GM18517 (cell line): ENCODE results near the gene COMMD3.
A peak's percentile ranks its signal among the peaks of the same experiment; 100 is the strongest.
"Not testable (repeated sequence)": the region's sequence is repeated elsewhere in the genome, so short reads cannot be mapped to it uniquely, and the experiment has no call there.

ENCODE experiments used
- ATAC-seq: cut with Tn5 transposase; IDR thresholded peaks from one replicate; pipeline ENCODE4 v1.9.1; 2021; ENCODE audit warnings: mild to moderate bottlenecking, moderate library complexity; ENCODE audit not compliant: unreplicated experiment

COMMD3 gene

GRCh38 chr10:22316286-22317075, at the start of gene COMMD3:
TSS of gene COMMD3 (plus strand) at chr10:22316388. CDS start at chr10:22316418, 30 bp downstream.
- peak; percentile 59 for ATAC-seq

DNA sequence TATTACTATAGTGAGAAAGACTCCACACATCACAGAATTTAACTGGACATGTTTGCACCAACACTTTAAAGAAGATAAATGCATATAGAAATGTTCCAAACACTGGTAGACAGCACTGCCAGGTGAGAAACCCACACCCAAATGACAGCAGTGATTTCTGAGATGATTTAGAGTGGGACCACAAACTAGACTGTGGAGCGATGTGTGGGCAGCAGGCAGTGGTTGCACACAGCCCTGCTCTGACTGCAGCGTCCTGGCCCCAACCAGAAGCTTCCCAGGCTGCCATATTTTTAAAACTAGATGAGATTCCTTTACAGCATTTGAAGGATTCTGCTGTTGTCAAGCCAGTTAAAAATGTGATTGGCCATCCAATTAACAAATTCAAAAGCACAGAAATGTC, 47.7 kb upstream of the COMMD3 start:
- ATAC-seq = no peak

DNA sequence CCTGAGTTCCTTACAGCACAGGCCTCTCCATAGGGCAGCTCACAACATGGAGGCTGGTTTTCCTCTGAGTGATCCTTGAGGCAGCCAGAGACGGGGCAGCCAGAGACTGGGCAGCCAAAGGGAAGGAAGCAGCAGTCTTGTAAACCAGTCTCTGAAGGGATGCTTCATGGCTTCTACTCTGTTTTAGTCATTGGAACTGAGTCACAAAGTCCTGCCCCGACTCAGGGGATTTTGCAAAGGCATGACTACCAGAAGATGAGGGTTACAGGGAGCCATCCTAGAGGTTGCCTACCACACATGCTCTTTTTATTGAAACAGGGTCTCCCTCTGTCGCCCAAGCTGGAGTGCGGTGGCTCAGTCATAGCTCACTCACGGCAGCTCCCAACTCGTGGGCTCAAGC, 44.4 kb upstream of the COMMD3 start:
- ATAC-seq = no peak

GRCh38 chr10:22278441-22278782, 37.8 kb upstream of the COMMD3 start:
- no peak for ATAC-seq

GRCh38 chr10:22280078-22280477, 36.1 kb upstream of the COMMD3 start:
- no peak for ATAC-seq

- ATAC-seq = no peak
Measured at GRCh38 chr10:22285130-22285529, 31.1 kb upstream of the COMMD3 start.

- ATAC-seq = no peak
Measured at GRCh38 chr10:22293747-22294404, 22.3 kb upstream of the COMMD3 start.

GRCh38 chr10:22294694-22295093, 21.5 kb upstream of the COMMD3 start:
- ATAC-seq = no peak

- no peak for ATAC-seq
Measured at GRCh38 chr10:22301193-22301592, 15.0 kb upstream of the COMMD3 start.

- ATAC-seq = no peak
Measured at GRCh38 chr10:22303461-22303860, 12.7 kb upstream of the COMMD3 start.

DNA sequence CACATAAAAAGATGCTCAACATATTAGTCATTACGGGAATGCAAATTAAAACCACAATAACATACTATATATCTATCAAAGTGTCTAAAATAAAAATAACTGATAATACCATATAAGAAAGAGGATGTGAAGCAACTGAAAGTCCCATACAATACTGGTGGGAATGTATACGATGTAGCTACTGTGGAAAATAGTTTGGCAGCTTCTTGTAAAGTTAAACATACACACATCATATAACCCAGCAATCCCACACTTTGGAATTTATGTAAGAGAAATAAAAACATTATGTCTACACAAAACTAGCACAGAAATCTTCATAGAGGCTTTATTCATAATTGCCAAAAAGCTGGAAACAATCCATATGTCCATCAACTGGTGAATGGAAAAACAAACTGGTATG, 10.5 kb upstream of the COMMD3 start:
- ATAC-seq = no peak

DNA sequence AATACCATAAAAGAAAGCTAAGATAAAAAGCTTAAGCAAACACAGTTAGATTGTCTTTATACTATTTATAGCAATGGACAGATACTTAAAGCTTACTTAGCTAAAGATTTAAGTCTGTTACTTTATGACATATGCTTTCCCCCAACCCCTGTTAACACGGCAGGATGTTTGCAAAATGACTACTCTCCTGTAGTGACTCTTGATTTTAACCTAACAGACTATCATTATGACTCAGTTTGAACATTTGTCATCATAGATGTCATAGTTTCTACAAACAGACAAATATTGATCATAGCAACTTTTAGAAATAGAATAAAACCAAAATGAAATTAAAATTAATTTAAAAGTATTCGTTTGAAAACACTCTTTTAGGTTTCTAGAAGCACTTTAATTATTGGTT, 7.8 kb upstream of the COMMD3 start:
- ATAC-seq = peak; percentile 98

- ATAC-seq = no peak
Measured at GRCh38 chr10:22309180-22310000, 6.8 kb upstream of the COMMD3 start.

GRCh38 chr10:22310012-22310411, 6.2 kb upstream of the COMMD3 start:
- not testable (repeated sequence) for ATAC-seq

DNA sequence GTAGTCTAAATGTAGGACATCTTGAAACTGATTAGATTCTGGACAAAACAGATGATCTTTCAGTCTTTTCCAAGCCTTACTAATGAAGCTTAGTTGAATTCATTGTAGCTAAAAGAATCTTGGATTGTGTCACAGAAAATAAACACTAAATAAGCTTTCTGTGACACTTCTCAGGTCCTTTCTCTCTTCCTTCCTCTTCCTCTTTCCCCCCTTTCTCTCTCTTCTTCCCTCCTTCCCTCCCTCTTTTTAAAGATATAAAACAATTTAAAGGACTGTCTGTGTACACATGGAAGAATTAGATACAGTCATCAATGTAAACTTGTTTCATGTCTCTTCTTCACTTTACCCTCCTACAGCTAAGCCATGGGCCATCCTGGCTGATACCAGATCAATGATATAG, 5.3 kb upstream of the COMMD3 start:
- no peak for ATAC-seq

GRCh38 chr10:22314852-22315251, 1.3 kb upstream of the COMMD3 start:
- no peak for ATAC-seq

DNA sequence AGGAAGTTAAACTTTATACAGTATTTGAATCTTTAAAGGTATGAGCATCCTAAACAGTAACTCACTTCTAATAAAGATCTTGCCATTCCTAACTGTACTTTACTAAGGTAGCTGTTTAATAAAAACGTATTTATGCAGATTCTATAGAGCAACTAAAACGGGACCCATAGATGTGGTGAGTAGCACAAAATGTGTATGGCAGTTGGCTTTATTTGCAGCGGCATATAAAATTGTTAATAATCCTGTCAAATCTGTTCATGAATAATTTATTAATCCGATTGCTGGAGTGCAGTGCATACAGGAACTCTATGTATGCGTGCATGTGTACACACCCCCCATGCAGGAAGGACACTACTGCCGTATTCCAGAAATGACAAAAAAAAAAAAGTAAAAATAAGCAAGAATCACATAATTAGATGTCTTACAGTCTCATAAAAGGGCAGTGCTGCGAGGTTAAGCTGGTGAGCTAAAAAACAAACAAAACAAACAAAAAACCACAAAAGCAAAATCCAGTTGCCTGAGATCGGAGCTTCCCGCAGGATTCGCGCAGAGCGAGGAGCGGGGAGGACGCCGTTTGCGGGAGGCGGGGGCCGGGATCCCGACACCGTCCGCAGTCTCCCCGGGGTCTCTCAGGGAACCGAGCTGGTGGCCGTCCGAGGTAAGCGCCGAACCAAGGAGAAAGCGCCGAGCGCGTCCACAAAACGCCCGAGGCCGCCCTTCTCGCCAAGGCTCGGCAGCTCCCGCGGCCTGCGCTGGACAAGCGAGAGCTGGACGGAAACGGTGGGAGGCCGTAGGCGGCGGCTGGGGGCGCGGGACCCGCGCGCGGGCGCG, 518 bp upstream of the COMMD3 start:
- ATAC-seq = peak; percentile 21

DNA sequence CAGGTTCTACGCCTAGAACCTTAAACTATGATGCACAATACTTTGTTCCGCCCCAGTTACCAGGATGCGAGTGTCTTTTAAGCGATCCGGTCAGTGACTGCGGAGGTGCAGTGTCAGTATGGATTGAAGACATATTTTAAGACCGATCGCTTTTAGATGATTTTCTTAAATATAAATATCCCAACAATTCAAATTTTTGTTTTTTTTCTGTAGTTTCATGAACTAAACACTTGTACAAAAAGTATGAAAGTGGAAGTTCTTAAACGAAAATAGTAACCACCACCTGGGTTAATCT, 835 bp downstream of the COMMD3 start:
- ATAC-seq = peak; percentile 38

DNA sequence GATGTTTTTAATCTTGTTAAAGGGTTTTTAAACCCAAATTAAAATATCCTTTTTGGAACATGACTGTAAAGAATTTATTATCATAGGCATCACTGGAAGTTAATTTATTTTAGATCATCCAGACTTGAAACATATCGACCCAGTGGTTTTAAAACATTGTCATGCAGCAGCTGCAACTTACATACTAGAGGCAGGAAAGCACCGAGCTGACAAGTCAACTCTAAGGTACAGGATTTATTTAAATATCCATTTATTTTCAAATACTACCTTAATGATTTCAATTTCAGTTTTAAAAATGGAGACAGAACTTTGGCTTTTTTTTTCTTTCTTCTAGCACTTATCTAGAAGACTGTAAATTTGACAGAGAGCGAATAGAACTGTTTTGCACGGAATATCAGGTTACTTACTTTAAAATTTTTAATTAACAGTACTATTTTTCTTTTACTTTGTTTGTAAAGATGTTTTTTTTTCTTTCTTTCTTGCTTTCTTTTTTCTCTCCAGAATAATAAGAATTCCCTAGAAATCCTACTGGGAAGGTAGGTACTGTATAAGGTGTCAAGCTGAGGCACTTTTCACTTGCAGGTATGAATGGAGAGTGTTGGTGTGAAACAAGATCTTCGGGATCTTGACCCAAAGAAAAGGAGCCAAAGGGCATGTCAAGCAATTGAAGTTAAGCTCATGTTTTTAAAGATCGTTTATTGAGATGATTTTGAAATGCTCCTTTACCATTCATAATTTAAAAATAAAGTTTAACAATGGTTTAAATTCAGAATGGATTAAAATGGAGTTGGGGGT, 1.8 kb downstream of the COMMD3 start:
- no peak for ATAC-seq

DNA sequence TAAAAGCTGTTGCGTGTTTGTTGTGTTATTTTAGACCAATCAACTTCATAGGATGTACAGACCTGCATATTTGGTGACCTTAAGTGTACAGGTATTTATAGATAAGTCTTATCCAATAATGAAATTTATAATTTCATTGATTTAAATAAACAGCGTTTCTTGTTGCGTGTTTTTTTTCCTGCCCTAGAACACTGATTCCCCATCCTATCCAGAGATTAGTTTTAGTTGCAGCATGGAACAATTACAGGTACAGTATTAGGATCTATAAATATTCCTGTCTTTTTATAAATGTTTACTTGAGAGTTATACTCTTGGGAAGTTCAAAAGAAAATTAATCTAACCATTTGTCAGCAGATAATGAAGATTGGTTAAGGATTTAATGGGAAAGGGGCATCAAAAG, 2.6 kb downstream of the COMMD3 start:
- no peak for ATAC-seq
